HEK293T (cell line): ENCODE results near the gene MCFD2.

Source experiments
- ARNT ChIP-seq: fragments of 450-650 bp; IDR thresholded peaks from 2 replicates; pipeline ENCODE4 v1.6.1; 2017; ENCODE audit warnings: mild to moderate bottlenecking
- BHLHE40 ChIP-seq: fragments of 450-650 bp; IDR thresholded peaks from 2 replicates; pipeline ENCODE4 v1.6.1; 2016; ENCODE audit warnings: mild to moderate bottlenecking, moderate library complexity, borderline replicate concordance
- ELF4 ChIP-seq: fragments of 450-650 bp; IDR thresholded peaks from 2 replicates; pipeline ENCODE4 v1.6.1; 2017; ENCODE audit warnings: antibody characterized with exemption
- FOXA1 ChIP-seq: fragments of 450-650 bp; IDR thresholded peaks from 2 replicates; pipeline ENCODE4 v1.6.1; 2016; ENCODE audit warnings: mild to moderate bottlenecking
- FOXK2 ChIP-seq: fragments of 450-650 bp; IDR thresholded peaks from 2 replicates; pipeline ENCODE4 v1.6.1; 2016; ENCODE audit warnings: mild to moderate bottlenecking
- FOXM1 ChIP-seq: fragments of 450-650 bp; IDR thresholded peaks from 2 replicates; pipeline ENCODE4 v1.6.1; 2017; ENCODE audit warnings: mild to moderate bottlenecking, borderline replicate concordance
- HDGF ChIP-seq: fragments of 450-650 bp; IDR thresholded peaks from 2 replicates; pipeline ENCODE4 v1.6.1; 2017; ENCODE audit warnings: antibody characterized with exemption, borderline replicate concordance
- LEF1 ChIP-seq: fragments of 450-650 bp; IDR thresholded peaks from 2 replicates; pipeline ENCODE4 v1.6.1; 2017; ENCODE audit warnings: mild to moderate bottlenecking, borderline replicate concordance
- NFRKB ChIP-seq: fragments of 450-650 bp; IDR thresholded peaks from 2 replicates; pipeline ENCODE4 v1.6.1; 2016; ENCODE audit warnings: mild to moderate bottlenecking, moderate library complexity
- SP1 ChIP-seq: fragments of 450-650 bp; IDR thresholded peaks from 2 replicates; pipeline ENCODE4 v1.6.1; 2017
- SUZ12 ChIP-seq: fragments of 450-650 bp; IDR thresholded peaks from 2 replicates; pipeline ENCODE4 v1.6.1; 2016; ENCODE audit warnings: mild to moderate bottlenecking
- TARDBP ChIP-seq: fragments of 450-650 bp; IDR thresholded peaks from 2 replicates; pipeline ENCODE4 v1.6.1; 2016
- ZNF384 ChIP-seq: fragments of 450-650 bp; IDR thresholded peaks from 2 replicates; pipeline ENCODE4 v1.6.1; 2016
- TF ChIP-seq, protein P1 (sequence below): fragments of 450-650 bp; IDR thresholded peaks from 2 replicates; pipeline ENCODE4 v1.6.1; 2016

DNA sequence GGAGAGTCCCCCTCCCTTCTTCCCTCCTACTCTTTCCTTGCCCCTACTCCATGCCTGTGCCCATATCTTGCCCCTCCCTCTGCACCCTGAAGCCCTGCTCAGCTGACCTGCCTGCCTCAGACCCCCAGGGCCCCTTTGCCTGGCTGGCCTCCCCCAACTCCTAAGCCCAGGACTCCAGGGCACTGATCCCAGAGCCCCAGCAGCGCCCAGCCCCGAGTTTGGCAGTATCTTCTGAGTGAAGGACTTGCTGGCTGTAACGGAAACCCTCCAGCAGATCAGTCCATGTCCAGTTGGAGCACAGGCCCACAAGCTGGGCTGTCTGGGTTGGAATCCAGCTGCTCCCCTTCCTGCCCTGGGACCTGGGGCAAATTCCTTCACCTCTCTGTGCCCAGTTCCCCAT, 46.0 kb downstream of the MCFD2 start:
- TF ChIP-seq SP1: no peak
- no peak for TF ChIP-seq FOXM1
- TF ChIP-seq, protein P1, sequence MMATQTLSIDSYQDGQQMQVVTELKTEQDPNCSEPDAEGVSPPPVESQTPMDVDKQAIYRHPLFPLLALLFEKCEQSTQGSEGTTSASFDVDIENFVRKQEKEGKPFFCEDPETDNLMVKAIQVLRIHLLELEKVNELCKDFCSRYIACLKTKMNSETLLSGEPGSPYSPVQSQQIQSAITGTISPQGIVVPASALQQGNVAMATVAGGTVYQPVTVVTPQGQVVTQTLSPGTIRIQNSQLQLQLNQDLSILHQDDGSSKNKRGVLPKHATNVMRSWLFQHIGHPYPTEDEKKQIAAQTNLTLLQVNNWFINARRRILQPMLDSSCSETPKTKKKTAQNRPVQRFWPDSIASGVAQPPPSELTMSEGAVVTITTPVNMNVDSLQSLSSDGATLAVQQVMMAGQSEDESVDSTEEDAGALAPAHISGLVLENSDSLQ: no peak
- TF ChIP-seq HDGF: no peak
- no peak for TF ChIP-seq ZNF384
- no peak for TF ChIP-seq ARNT
- no peak for TF ChIP-seq FOXA1
- TF ChIP-seq TARDBP: no peak
- no peak for TF ChIP-seq FOXK2
- no peak for TF ChIP-seq BHLHE40
- TF ChIP-seq LEF1: no peak
- TF ChIP-seq SUZ12: no peak
- TF ChIP-seq ELF4: no peak
- no peak for TF ChIP-seq NFRKB
